ENCODE results near the gene OR6X1. TPM values are rescaled to one million over a fixed set of nuclear protein-coding genes. Genes with fewer than 3 reads are reported as not detected.

Gene OR6X1
- total RNA-seq, 4 donors from 2014 or later = not detected

GRCh38 chr11:123773026-123773425 lies 18.7 kb upstream of the OR6X1 start:
- TF ChIP-seq, protein P1, sequence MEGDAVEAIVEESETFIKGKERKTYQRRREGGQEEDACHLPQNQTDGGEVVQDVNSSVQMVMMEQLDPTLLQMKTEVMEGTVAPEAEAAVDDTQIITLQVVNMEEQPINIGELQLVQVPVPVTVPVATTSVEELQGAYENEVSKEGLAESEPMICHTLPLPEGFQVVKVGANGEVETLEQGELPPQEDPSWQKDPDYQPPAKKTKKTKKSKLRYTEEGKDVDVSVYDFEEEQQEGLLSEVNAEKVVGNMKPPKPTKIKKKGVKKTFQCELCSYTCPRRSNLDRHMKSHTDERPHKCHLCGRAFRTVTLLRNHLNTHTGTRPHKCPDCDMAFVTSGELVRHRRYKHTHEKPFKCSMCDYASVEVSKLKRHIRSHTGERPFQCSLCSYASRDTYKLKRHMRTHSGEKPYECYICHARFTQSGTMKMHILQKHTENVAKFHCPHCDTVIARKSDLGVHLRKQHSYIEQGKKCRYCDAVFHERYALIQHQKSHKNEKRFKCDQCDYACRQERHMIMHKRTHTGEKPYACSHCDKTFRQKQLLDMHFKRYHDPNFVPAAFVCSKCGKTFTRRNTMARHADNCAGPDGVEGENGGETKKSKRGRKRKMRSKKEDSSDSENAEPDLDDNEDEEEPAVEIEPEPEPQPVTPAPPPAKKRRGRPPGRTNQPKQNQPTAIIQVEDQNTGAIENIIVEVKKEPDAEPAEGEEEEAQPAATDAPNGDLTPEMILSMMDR (IDR thresholded peaks at IDR 0.05; ENCODE audit: low read depth) = no peak

- TF ChIP-seq, protein P1 (IDR thresholded peaks at IDR 0.05; ENCODE audit: low read depth) = no peak
Measured at GRCh38 chr11:123771664-123772063, 17.3 kb upstream of the OR6X1 start.

- TF ChIP-seq, protein P1 (IDR thresholded peaks at IDR 0.05; ENCODE audit: low read depth) = no peak
Measured at GRCh38 chr11:123770712-123771111, 16.4 kb upstream of the OR6X1 start.

GRCh38 chr11:123765601-123766000 lies 11.3 kb upstream of the OR6X1 start:
- TF ChIP-seq, protein P1 (IDR thresholded peaks at IDR 0.05; ENCODE audit: low read depth) = no peak

DNA sequence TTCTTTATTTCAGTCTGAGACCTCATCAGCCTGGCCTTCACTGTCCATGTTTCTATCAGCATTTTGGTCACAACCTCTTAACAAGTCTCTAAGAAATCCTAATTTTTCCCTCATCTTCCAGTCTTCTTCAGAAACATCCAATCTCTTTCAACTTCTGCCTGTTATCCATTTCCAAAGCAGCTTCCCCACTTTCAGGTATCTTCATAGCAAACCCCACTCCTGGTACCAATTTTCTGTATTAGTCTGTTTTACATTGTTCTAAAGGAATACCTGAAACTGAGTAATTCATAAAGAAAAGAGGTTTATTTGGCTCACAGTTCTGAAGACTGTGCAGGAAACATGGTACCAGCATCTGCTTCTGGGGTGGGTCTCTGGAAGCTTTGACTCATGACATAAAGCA lies 8.1 kb upstream of the OR6X1 start:
- TF ChIP-seq, protein P1 (IDR thresholded peaks at IDR 0.05; ENCODE audit: low read depth) = no peak

GRCh38 chr11:123760894-123761293 lies 6.6 kb upstream of the OR6X1 start:
- TF ChIP-seq, protein P1 (IDR thresholded peaks at IDR 0.05; ENCODE audit: low read depth) = no peak

DNA sequence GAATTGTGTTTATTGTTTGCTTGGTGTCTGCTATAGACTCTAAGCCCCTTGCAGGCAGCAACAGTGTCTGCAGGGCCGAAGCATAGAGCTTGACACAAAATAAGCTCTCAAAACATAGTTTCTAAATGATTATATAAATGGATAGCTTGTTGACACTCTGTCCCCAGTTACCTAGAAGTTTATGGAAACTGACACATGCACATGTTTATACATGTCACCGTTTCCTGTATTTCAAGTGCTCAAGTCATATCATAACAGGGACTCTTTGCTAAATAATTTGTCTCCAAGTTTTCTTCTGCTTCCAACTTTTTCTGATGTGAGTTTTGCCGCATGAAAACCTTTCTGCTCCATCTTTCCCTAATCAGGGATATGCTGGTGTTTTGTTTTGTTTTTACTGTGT lies 3.7 kb upstream of the OR6X1 start:
- TF ChIP-seq, protein P1 (IDR thresholded peaks at IDR 0.05; ENCODE audit: low read depth) = no peak

All from subcutaneous adipose tissue (tissue), 4 donors.